Caki2 (cell line): ENCODE measurements around the gene CLDN1. TPM values are rescaled to one million over a fixed set of nuclear protein-coding genes. Genes with fewer than 3 reads are reported as not detected.

Source experiments
- DNase-seq: peaks from one replicate; pipeline ENCODE4 v3.0.0-alpha.2; 2015; ENCODE audit warnings: low read depth
- in situ Hi-C: cut with HindIII; loops from 2 replicates; pipeline ENCODE4 v1.10.0; 2016; ENCODE audit warnings: low sequenced_read_pairs, low pct_unique_long_range_greater_than_20kb, mixed read lengths
- total RNA-seq: library from RNA; depleted of rRNA; stranded (reverse); fragments of >200 nt; shearing (Covaris generic); gene quantifications from 2 replicates; pipeline ENCODE4 v1.2.3, GENCODE V29; 2014; ENCODE audit warnings: low replicate concordance; rRNA removed

CLDN1 gene
- total RNA-seq, 1 experiment from 2014 or later, result 151 TPM

DNA sequence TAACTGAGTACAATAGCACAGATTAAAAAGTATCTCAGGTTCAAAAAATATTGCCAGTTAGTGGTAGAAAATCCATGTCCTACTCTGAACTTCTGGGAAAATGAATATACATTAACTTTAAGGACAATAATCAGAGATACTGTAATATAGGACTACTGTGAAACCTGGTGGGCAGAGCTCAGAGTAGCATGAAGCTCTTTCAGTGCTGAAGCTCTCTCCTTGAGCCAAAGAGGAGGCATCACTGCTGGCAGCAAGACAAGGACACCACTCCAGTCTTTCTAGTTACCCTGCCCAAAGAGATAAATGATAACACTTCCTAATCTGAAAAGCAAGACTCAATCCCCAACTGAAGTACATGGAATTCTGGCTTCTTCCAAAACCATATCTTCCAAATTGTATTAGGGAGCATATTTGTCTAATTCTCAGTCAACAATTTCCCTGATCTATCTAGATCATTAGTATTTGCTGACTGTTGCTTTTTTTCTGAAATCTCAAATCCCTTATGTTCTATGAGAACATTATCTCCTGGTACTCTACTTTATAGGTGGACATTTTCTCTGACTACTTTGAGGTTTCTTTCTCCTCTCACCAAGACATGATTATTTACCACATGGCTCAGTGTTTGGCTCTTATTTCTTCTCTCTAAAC is 55.9 kb downstream of the CLDN1 start:
- in situ Hi-C loops, result no loop called here
- no peak for DNase-seq

DNA sequence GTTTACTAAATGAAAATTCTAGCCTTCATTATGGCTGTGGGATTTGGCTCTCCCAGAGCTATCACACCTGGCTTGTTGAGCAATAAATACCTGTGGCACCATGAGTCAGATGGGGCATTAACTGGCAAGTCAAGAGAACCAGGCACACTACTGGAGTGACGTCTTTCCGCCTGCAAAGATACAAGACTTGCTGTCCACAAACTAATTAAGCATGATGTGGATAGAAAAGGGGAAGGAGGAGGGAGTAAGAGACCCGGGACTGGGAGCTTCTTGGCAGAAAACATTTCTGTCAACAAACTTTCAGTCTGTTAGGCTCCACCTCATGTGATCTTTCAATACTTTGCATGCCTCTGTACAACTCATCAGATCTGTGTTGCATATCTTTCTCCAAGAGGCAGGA is 56.5 kb downstream of the CLDN1 start:
- no peak for DNase-seq
- in situ Hi-C loops, result no loop called here

DNA sequence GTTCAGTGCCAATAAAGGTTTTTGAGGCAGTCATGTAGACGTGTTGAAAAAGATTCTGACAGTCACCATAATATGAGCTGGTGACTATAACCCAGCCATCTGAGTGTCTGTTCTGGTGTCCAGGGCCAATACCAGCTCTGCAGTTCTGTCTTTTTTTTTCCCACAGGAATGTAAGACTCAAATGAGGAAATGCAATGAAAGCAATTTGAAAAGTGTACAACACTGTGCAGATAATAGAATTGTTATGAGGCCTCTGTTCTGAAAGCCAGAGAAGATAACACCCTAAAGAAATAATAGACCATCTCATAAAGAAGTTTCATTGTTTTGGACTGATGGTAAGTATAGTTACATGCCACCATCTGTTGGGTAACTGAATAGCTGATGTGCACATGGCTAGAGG is 57.1 kb downstream of the CLDN1 start:
- DNase-seq, result no peak
- in situ Hi-C loops, result no loop called here

DNA sequence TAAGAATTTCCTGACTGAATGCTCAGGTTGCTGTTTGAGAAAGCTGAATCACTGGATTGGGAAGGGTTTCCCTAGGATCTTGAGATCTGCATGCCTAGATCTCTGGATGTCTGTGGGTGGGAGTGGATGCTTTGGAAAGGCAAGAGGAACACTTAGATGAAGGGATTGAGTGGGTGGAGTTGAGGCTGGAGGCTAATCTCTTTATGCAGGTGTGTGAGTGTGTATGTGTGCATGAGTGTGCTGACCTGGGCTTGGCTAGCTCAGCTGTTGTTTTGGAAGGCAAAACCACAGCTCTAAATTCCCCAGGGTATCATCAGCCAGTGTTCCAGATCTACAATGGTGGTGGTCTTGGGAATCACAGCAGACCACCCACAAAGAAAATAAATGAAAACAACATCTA is 60.5 kb downstream of the CLDN1 start:
- in situ Hi-C loops, result no loop called here
- DNase-seq, result no peak

DNA sequence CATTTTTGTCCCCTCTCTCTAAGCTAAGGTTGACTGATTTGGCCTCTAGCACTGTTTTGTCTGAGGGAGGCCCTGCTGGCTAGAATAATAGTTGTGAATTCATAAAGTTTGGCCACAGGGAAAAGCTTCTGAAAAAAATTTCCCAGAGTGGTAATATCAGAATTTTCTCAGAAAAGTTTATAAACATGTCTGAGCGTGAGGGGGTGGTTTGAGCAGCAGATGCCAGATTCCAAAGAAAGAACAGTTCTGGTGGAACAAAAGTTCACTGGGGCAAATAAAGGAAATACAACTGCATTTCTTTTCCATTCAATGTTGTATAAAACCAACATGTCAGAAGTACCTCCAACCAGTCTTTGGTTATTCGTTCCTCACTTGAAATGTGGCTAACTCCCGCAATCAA is 61.2 kb downstream of the CLDN1 start:
- no peak for DNase-seq
- in situ Hi-C loops, result no loop called here

DNA sequence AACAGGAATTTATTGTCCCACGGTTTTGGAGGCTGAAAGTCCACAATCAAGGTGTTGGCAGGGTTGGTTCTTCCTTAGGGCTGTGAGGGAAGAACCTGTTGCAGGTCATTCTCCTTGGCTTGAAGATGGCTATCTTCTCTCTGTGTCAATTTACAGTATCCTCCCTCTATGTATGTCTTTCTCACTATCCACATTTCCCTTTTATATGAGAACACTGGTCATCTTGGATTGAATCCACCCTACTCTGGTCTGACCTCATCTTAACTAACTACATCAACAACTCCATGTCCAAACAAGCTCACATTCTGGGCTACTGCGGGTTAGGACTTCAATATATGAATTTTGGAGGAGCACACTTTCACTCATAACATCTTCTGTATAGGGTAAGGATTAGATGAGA is 61.9 kb downstream of the CLDN1 start:
- no peak for DNase-seq
- in situ Hi-C loops, result no loop called here

DNA sequence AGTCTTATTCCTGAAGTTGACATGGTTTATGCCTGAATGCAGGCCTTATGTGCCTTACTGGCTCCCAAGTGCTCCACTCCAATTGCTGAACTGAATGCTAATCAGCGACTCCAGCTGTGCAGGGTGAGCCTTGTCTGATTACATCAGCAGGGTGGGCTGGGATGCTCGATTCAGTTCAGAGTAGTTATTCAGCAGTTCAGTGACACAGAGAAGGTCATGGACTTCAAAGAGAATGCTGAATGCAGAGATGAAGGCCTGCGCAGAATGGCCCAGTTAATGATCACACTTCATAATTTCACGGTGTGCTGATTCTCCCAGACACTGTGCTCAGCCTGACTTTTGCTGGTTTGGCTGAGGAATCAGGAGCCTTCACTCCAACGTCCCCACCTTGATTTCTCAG is 63.6 kb downstream of the CLDN1 start:
- in situ Hi-C loops, result no loop called here
- DNase-seq, result peak; percentile 84

Other genes starting within 250 kb of the CLDN1 start
- gene P3H2, start 201.5 kb downstream of the CLDN1 start, total RNA-seq, result 152 and 185 TPM in 2 replicates
- gene CLDN16, start 65.7 kb upstream of the CLDN1 start, total RNA-seq, result 15.8 and 17.8 TPM in 2 replicates
- gene TMEM207, start 127.5 kb upstream of the CLDN1 start, total RNA-seq, result not detected in 2 replicates
- gene IL1RAP, start 191.6 kb upstream of the CLDN1 start, total RNA-seq, result 2.2 and 9.5 TPM in 2 replicates